Epithelial cell of proximal tubule (primary cell): Measurements from ENCODE around the gene HOXB5. TPM values are rescaled to one million over a fixed set of nuclear protein-coding genes. Genes with fewer than 3 reads are reported as not detected.

Experiments used
- DNase-seq: peaks from one replicate; pipeline ENCODE4 v3.0.0-alpha.2; 2011; ENCODE audit warnings: low read depth
- H3K4me3 ChIP-seq: 2 replicates; pipeline ENCODE4 v1.5.1; 2011; ENCODE audit warnings: low read depth, mild to moderate bottlenecking, low read length
- CTCF ChIP-seq: conservative IDR thresholded peaks from 2 replicates; pipeline ENCODE4 v1.5.1; 2012; ENCODE audit warnings: low read depth, mild to moderate bottlenecking, low read length
- total RNA-seq: library from RNA; depleted of rRNA; stranded (reverse); fragments of >200 nt; gene quantifications from 2 replicates; pipeline ENCODE4 v1.2.3, GENCODE V29; 2015

HOXB5 gene
- total RNA-seq, 1 donor from 2014 or later, result 5.5 TPM

DNA sequence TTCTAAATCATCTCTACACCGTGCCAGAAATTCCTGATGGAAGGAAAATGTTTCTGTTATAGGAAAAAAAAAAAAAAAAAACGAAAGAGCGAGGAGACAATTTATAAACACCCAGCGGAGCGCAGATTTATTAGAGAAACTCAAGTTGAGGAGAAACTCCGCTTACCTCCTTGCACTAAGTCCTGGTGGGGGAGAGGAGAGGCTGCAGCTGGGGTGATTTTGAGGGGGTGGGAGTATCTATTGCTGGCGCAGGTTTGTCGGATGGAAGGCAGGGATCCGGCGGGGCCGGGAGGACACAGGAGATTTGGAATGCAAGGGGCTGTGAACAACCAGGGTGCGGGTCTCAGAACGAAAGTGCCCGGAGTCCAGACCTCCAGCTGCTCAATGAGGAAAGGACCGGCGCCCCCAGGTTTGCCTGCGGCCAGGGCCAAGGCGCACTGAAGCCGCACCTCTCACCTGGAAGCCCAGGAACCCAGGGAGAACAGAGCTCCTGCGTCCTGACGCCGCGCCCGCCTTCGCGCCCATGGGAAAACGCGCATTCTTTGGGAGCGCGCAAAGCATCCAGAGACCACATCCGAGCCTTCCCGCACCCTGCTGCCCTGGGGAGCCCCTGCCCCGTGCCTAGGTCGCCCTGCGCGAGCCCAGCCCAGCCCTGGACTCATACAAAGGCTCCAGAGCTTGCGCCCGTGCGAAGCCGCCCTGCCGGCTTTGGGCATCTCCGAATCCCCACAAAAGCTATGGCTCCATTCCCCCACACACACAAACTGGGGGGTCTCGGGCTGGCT, 24.1 kb upstream of the HOXB5 start:
- H3K4me3 ChIP-seq, result peak overlapping the region; percentile 86
- TF ChIP-seq CTCF, result no peak
- DNase-seq, result no peak

GRCh38 chr17:48616717-48617470, 23.3 kb upstream of the HOXB5 start:
- no peak for TF ChIP-seq CTCF
- peak overlapping the region; percentile 86 for H3K4me3 ChIP-seq
- DNase-seq, result no peak

- DNase-seq, result no peak
- TF ChIP-seq CTCF, result no peak
- H3K4me3 ChIP-seq, result peak overlapping the region; percentile 86
Measured at GRCh38 chr17:48615963-48616716, 22.6 kb upstream of the HOXB5 start.

- no peak for DNase-seq
Measured at GRCh38 chr17:48615047-48615962, 21.7 kb upstream of the HOXB5 start, which contains the start of gene HOXB8. Gene HOXB8, minus strand, starts transcription at chr17:48615292. Its CDS starts 588 bp downstream, at chr17:48614704.

DNA sequence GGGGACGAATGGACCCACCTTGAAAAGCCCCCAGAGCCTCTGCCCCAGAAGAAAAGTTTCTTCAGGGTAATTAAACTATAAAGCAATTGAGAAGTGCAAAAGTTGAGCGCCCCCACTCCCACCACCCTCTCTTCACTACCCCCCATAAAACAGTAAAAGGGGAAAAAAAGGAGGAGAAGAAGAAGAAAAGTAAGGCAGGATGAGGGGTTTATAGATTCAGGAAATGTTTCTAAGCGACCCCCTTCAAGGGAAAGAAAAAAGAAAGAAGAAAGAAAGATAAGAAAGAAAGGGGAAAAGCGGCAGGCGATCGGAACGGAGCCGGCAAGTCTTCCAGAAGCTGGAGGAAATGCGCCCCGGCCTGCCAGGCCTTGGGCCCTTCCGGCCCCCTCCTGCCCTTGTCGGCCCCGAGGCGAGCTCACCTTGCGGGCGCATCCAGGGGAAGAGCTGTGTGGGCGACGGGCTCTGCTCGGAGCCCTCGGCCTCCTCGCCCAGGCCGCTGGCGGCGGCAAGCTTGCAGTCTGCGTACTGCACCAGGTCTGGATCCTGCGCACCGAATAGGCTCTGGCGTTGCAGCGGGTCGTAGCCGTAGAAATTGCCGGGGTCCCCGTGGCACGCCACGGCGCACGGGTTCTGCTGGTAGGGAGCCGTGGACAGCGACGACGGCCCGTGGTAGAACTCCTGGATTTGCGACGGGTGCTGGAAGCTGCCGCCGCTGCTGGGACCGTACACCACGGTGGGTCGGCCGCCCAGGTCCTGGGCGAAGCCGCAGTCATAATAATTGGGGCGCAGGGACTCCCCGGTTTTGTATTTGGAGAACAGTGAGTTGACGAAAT, 20.5 kb upstream of the HOXB5 start:
- DNase-seq, result no peak
- TF ChIP-seq CTCF, result no peak
- H3K4me3 ChIP-seq, result peak overlapping the region; percentile 86

More at GRCh38 chr17:48615047-48615962, 21.7 kb upstream of the HOXB5 start, which contains the start of gene HOXB8:
- peak within 1 kb of the TSS; percentile 86 for H3K4me3 ChIP-seq
- no peak for TF ChIP-seq CTCF
